Mucosa of rectum (tissue), 2 donors: ENCODE results near the gene ANO10.

Experiments used
- H3K27ac ChIP-seq, 2 donors: one replicate each; pipeline ENCODE4 v1.7.0; 2013; ENCODE audit warnings: inconsistent platforms in 2 of 2, low read depth in 2 of 2, low read length in 2 of 2
- H3K27me3 ChIP-seq, 2 donors: one replicate each; pipeline ENCODE4 v1.7.0; 2013; ENCODE audit warnings: low read length in 2 of 2; ENCODE audit not compliant: control insufficient read depth in 2 of 2, insufficient read depth in 2 of 2
- H3K36me3 ChIP-seq, 2 donors: one replicate each; pipeline ENCODE4 v1.7.0; 2013; ENCODE audit warnings: low read length in 2 of 2; ENCODE audit not compliant: control insufficient read depth in 2 of 2, insufficient read depth in 2 of 2
- H3K4me1 ChIP-seq, 2 donors: one replicate each; pipeline ENCODE4 v1.7.0; 2013; ENCODE audit warnings: low read length in 2 of 2, mild to moderate bottlenecking in 1 of 2; ENCODE audit not compliant: control insufficient read depth in 2 of 2, insufficient read depth in 2 of 2
- H3K4me3 ChIP-seq, 2 donors: one replicate each; pipeline ENCODE4 v1.7.0; 2013; ENCODE audit warnings: low read length in 2 of 2
- H3K9ac ChIP-seq, 2 donors: one replicate each; pipeline ENCODE4 v1.7.0; 2013; ENCODE audit warnings: low read length in 2 of 2, low read depth in 1 of 2, mild to moderate bottlenecking in 1 of 2
- H3K9me3 ChIP-seq, 2 donors: one replicate each; pipeline ENCODE4 v1.7.0; 2013; ENCODE audit warnings: low read length in 2 of 2; ENCODE audit not compliant: control insufficient read depth in 2 of 2
- donor health status: healthy.
- donor health status: Normal muscosa, but diverticular disease.

ANO10 gene

DNA sequence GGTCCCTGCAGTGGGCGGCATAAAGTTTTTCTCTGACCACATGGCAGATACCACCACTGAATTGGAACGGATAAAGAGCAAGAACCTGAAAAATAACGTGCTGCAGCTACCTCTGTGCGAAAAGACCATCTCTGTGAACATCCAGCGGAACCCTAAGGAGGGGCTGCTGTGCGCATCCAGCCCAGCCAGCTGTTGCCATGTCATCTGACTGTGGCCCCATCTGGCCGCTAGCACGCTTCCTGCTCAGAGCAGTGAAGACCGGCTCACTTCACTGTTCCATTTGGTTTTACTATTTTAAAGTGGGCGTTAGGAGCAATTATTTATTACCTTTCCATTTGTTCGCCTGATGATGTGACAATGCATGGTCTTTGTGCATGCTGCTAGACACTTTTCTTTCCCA is 273.5 kb downstream of the ANO10 start:
- Histone ChIP-seq H3K27me3 (no peaks in the 10 kb centered on the region), H3K27ac (no peak overlapping the region), H3K9ac (no peak overlapping the region), H3K36me3 (peaks cover 38 to 46% of the 10 kb centered on the region in 2 donors), H3K4me1 (no peaks in the 10 kb centered on the region), H3K4me3 (no peak overlapping the region), H3K9me3 (peaks cover 0 to 2% of the 10 kb centered on the region in 2 donors)

DNA sequence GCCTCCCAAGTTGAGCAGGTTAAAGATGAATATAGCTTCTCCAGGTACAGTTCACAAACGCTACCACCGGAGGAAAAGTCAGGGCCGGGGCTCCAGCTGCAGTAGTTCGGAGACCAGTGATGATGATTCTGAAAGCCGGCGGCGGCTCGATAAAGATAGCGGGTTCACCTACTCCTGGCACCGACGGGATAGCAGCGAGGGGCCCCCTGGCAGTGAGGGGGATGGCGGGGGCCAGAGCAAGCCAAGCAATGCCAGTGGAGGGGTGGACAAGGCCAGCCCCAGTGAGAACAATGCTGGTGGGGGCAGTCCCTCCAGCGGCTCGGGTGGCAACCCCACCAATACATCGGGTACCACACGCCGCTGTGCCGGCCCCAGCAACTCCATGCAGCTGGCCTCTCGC is 274.0 kb downstream of the ANO10 start:
- Histone ChIP-seq H3K27me3 (no peaks in the 10 kb centered on the region), H3K4me1 (no peaks in the 10 kb centered on the region), H3K4me3 (no peak overlapping the region), H3K9ac (no peak overlapping the region), H3K27ac (no peak overlapping the region), H3K36me3 (peaks cover 43 to 48% of the 10 kb centered on the region in 2 donors), H3K9me3 (peaks cover 0 to 2% of the 10 kb centered on the region in 2 donors)

DNA sequence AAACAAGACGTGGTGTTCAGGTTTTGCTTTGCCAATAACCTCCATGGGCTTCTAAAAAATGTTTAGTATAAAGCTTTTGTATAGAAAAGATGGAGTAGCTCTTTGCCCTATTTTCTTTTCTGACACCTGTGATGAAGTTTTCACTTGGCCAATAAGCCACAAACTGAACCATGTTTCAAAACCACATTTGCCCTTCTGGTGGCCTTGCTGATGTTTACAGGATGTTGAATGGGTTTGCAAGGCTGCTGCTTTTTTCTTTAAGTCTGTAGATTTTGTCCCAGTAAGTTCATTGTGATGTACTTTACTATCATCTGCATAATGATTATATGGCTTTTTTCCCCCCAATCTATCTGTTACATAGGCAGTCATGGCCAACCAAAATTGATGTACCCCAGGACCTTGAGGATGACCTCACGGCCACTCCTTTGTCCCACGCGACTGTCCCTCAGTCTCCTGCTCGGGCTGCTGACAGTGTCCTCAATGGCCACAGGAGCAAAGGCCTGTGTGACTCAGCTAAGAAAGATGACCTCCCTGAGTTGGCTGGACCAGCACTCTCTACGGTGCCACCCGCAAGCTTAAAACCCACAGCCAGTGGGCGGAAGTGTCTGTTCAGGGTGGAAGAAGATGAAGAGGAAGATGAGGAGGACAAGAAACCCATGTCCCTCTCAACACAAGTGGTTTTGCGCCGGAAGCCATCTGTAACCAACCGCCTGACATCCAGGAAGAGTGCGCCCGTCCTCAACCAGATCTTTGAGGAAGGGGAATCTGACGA is 274.6 kb downstream of the ANO10 start:
- Histone ChIP-seq H3K4me1 (no peaks in the 10 kb centered on the region), H3K9ac (no peak overlapping the region), H3K9me3 (peaks cover 0 to 2% of the 10 kb centered on the region in 2 donors), H3K36me3 (peaks cover 49 to 54% of the 10 kb centered on the region in 2 donors), H3K27ac (peak overlapping the region in 1 of 2 donors; percentile 34), H3K27me3 (no peaks in the 10 kb centered on the region), H3K4me3 (no peak overlapping the region)

DNA sequence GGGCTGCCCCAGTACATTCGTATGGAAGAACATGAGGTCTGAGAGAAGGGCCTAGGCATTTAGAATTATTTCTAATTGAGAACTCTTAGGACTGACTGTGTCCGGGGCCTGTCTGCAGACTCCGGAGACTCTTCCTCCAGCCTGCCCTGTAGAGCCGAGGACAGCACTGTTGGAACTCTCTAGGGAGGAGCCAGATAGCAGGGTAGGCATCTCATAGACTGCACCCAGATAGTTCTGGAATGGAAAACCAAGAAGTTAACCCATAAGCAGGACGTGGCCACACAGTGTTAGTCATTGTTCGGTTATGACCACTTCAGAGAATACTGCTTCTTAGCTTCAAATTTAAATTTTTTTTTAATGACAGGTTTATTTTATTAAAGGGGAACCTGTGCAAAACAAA is 275.9 kb downstream of the ANO10 start:
- Histone ChIP-seq H3K9me3 (no peaks in the 10 kb centered on the region), H3K27ac (no peak overlapping the region), H3K9ac (no peak overlapping the region), H3K27me3 (no peaks in the 10 kb centered on the region), H3K36me3 (peaks cover 54 to 61% of the 10 kb centered on the region in 2 donors), H3K4me1 (no peaks in the 10 kb centered on the region), H3K4me3 (no peak overlapping the region)

DNA sequence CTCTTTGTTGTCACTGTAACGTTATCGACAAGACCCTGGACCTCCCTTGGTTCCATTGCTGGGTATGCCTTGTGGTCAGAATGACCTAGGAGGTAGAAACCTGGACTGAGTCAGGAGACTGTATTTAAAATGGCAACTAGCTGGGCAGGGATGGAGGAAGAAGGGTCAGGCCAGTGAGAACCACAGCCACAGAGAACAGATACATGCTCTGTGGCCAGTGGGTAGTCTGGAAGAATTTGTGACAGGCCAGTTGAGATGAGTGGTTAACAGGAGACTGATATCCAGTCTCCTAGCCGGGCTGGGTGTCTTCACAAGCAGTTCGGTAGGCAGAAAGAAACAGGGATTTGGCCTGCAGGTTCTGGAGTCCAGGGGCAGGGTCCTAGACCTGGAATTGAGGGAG is 276.6 kb downstream of the ANO10 start:
- H3K27me3 ChIP-seq, result no peaks in the 10 kb centered on the region
- no peaks in the 10 kb centered on the region for H3K4me1 ChIP-seq
- H3K4me3 ChIP-seq, result no peak overlapping the region
- H3K36me3 ChIP-seq, result peaks cover 56 to 67% of the 10 kb centered on the region in 2 donors
- no peak overlapping the region for H3K27ac ChIP-seq
- H3K9me3 ChIP-seq, result no peaks in the 10 kb centered on the region
- no peak overlapping the region for H3K9ac ChIP-seq

DNA sequence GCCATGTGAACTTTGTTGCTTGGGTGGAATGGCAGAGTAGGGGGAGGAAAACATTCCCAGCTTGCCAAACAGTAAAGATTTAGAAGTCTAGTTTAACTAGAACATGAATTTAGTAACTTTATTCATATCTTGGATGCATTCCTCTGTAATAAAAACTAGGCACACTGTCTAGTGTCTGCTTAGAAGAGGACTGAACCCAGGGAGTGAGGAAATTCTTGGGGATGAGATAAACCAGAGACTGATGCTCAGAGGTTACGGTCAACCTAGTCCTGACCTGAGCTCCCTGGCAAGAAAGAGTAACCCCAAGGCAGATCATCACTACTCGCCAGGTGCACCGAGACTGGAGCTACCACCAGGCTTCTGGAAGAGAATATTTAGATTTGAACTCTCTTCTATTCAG is 277.3 kb downstream of the ANO10 start:
- H3K9ac ChIP-seq, result no peak overlapping the region
- H3K4me3 ChIP-seq, result no peak overlapping the region
- no peaks in the 10 kb centered on the region for H3K9me3 ChIP-seq
- H3K4me1 ChIP-seq, result no peaks in the 10 kb centered on the region
- peaks cover 58 to 72% of the 10 kb centered on the region in 2 donors for H3K36me3 ChIP-seq
- H3K27me3 ChIP-seq, result no peaks in the 10 kb centered on the region
- no peak overlapping the region for H3K27ac ChIP-seq

DNA sequence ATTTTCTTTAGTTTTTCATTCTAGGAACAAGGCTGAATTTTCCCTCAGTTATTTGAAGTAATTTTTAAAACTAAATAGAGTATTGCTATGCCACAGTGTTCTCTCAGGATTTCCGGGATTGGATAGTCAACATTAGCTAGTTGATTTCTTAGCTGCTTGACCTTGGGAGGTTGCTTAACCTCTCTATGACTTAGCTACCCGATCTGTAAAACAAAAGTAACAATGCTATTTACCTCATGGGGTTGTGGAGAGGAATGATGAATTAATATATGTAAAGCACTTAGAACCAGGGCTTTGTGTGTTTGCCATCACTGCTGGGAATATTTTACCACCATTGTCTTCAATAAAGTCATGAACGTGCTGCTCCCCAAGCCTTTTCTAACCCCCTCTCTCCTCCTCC is 278.0 kb downstream of the ANO10 start:
- H3K27ac ChIP-seq, result no peak overlapping the region
- no peak overlapping the region for H3K9ac ChIP-seq
- H3K27me3 ChIP-seq, result no peaks in the 10 kb centered on the region
- H3K36me3 ChIP-seq, result peaks cover 58 to 73% of the 10 kb centered on the region in 2 donors
- no peaks in the 10 kb centered on the region for H3K4me1 ChIP-seq
- peaks cover 3 to 4% of the 10 kb centered on the region in 2 donors for H3K9me3 ChIP-seq
- no peak overlapping the region for H3K4me3 ChIP-seq

DNA sequence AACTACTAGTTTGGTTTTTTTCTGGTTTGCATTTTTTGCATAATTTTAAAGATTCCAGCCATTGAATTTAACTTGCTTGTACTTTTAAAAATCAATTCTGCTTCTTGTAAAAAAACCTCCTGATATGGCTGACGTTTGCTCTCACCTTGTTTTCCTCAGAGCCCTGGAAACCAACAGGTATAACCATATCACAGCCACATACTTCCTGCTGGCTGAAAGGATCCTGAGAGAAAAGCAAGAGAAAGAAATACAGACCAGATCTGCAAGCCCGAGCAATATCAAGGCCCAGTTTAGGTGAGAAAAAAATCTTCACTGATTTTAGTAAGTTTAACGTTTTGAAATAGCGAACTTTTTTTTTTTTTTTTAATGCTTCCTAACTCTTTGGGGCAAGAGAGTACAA is 278.6 kb downstream of the ANO10 start:
- Histone ChIP-seq H3K36me3 (peaks cover 58 to 70% of the 10 kb centered on the region in 2 donors), H3K27me3 (no peaks in the 10 kb centered on the region), H3K4me3 (no peak overlapping the region), H3K27ac (no peak overlapping the region), H3K9ac (no peak overlapping the region), H3K4me1 (no peaks in the 10 kb centered on the region), H3K9me3 (peaks cover 3 to 4% of the 10 kb centered on the region in 2 donors)

DNA sequence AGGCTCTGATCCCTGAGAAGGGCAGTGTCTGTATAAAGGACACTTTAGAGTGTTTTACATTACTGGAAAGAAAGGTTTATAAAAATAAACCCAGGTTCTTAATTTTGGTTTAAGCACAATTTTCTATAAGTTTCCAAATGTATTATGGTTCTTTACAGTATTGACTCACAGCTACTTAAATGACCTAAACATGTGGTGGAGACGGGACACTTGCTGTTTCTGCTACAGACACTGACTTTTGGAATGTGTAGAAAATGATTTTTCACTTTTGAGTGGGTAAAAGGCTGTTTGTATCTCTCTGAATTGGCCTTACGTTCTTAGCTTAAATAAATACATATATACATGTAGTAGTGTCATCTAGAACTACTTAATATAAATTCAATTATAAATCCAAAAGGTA is 280.0 kb downstream of the ANO10 start:
- H3K36me3 ChIP-seq, result peaks cover 56 to 66% of the 10 kb centered on the region in 2 donors

DNA sequence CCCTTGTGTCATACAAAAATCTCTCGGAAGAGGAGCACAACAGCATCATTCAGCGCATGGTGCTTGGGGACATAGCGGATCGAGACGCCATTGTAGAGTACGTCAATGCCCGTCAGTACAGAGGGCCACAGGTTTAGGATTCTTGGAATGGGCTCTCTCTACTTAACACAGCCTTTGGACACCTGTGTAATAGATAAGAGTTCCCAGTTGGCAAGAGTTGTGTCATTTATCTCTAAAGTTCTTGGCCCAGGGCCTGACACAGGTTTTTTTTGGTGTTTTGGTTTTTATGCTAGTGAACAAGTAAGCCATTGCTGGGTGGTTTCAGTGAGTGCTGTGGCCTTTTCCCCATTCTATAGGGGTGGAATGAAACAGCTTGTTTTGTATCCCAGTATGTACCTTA is 281.4 kb downstream of the ANO10 start:
- no peaks in the 10 kb centered on the region for H3K27me3 ChIP-seq
- no peak overlapping the region for H3K27ac ChIP-seq
- H3K9me3 ChIP-seq, result peaks cover 4 to 10% of the 10 kb centered on the region in 2 donors
- H3K4me3 ChIP-seq, result no peak overlapping the region
- no peaks in the 10 kb centered on the region for H3K4me1 ChIP-seq
- no peak overlapping the region for H3K9ac ChIP-seq
- peaks cover 57 to 64% of the 10 kb centered on the region in 2 donors for H3K36me3 ChIP-seq

More for the DNA sequence above, 280.0 kb downstream of the ANO10 start:
- H3K4me3 ChIP-seq, result no peak overlapping the region
- peaks cover 4 to 10% of the 10 kb centered on the region in 2 donors for H3K9me3 ChIP-seq
- H3K27me3 ChIP-seq, result no peaks in the 10 kb centered on the region
- H3K4me1 ChIP-seq, result no peaks in the 10 kb centered on the region
- H3K9ac ChIP-seq, result no peak overlapping the region
- no peak overlapping the region for H3K27ac ChIP-seq
